Activated CD4-positive, alpha-beta T cell treated with anti-CD3 and anti-CD28 coated beads, Interleukin-2, amount 50 U/mL, for 16 hours (primary cell): ENCODE data around the gene MDGA2.
"Not testable (repeated sequence)": the region's sequence is repeated elsewhere in the genome, so short reads cannot be mapped to it uniquely, and the experiment has no call there.

ENCODE experiments used
- DNase-seq: peaks from one replicate; pipeline ENCODE4 v3.0.0-alpha.2; 2020

Gene MDGA2

GRCh38 chr14:47211263-47211662 lies 464.1 kb downstream of the MDGA2 start:
- no peak for DNase-seq

GRCh38 chr14:47210099-47210498 lies 465.3 kb downstream of the MDGA2 start:
- DNase-seq = no peak

- no peak for DNase-seq
Observed at GRCh38 chr14:47208434-47208833, 467.0 kb downstream of the MDGA2 start.

- no peak for DNase-seq
Observed at GRCh38 chr14:47207617-47208016, 467.8 kb downstream of the MDGA2 start.

GRCh38 chr14:47200740-47201139 lies 474.7 kb downstream of the MDGA2 start:
- DNase-seq = no peak

GRCh38 chr14:47195582-47195981 lies 479.8 kb downstream of the MDGA2 start:
- no peak for DNase-seq

- no peak for DNase-seq
Observed at GRCh38 chr14:47194055-47194454, 481.4 kb downstream of the MDGA2 start.

GRCh38 chr14:47192203-47192602 lies 483.2 kb downstream of the MDGA2 start:
- not testable (repeated sequence) for DNase-seq

- no peak for DNase-seq
Observed at GRCh38 chr14:47191700-47192099, 483.7 kb downstream of the MDGA2 start.

GRCh38 chr14:47189911-47190484 lies 485.4 kb downstream of the MDGA2 start:
- no peak for DNase-seq

GRCh38 chr14:47186486-47186885 lies 488.9 kb downstream of the MDGA2 start:
- DNase-seq = no peak

GRCh38 chr14:47179906-47180305 lies 495.5 kb downstream of the MDGA2 start:
- no peak for DNase-seq

- not testable (repeated sequence) for DNase-seq
Observed at GRCh38 chr14:47171896-47172295, 503.5 kb downstream of the MDGA2 start.

- DNase-seq = no peak
Observed at GRCh38 chr14:47167402-47167801, 508.0 kb downstream of the MDGA2 start.

GRCh38 chr14:47155395-47155794 lies 520.0 kb downstream of the MDGA2 start:
- DNase-seq = no peak

GRCh38 chr14:47154276-47154797 lies 521.1 kb downstream of the MDGA2 start:
- no peak for DNase-seq

- DNase-seq = no peak
Observed at GRCh38 chr14:47153746-47154145, 521.7 kb downstream of the MDGA2 start.

- no peak for DNase-seq
Observed at GRCh38 chr14:47150267-47150666, 525.1 kb downstream of the MDGA2 start.

GRCh38 chr14:47149326-47149725 lies 526.1 kb downstream of the MDGA2 start:
- no peak for DNase-seq

- DNase-seq = no peak
Observed at GRCh38 chr14:47148686-47149085, 526.7 kb downstream of the MDGA2 start.

- no peak for DNase-seq
Observed at GRCh38 chr14:47120645-47121044, 554.8 kb downstream of the MDGA2 start.

GRCh38 chr14:47103771-47104170 lies 571.6 kb downstream of the MDGA2 start:
- no peak for DNase-seq

GRCh38 chr14:47102472-47102871 lies 572.9 kb downstream of the MDGA2 start:
- DNase-seq = no peak

- no peak for DNase-seq
Observed at GRCh38 chr14:47085678-47086077, 589.7 kb downstream of the MDGA2 start.

- no peak for DNase-seq
Observed at GRCh38 chr14:47065326-47065725, 610.1 kb downstream of the MDGA2 start.
